A549 (cell line): Measurements from ENCODE around the gene DDX49.

Experiments used
- CHD2 ChIP-seq: fragments of 150-350 bp; IDR thresholded peaks from 2 replicates; pipeline ENCODE4 v1.6.1; 2014; ENCODE audit warnings: low read length; ENCODE audit not compliant: partially characterized antibody
- MAZ ChIP-seq: fragments of 150-350 bp; IDR thresholded peaks from 2 replicates; pipeline ENCODE4 v1.6.1; 2014; ENCODE audit warnings: antibody characterized with exemption, low read depth, low read length, borderline replicate concordance
- MYC ChIP-seq: IDR thresholded peaks from 2 replicates; pipeline ENCODE4 v1.6.1; 2012; ENCODE audit warnings: mild to moderate bottlenecking, inconsistent platforms, low read length, improper control_type of control experiment, borderline replicate concordance
- NR3C1 ChIP-seq: fragments of >200 bp; sonication (Bioruptor Twin); formaldehyde crosslinking; IDR thresholded peaks from 3 replicates; pipeline ENCODE4 v1.6.1; 2017
- RCOR1 ChIP-seq: fragments of 150-350 bp; IDR thresholded peaks from 2 replicates; pipeline ENCODE4 v1.6.1; 2014; ENCODE audit warnings: antibody characterized with exemption, low read length, low read depth
- RFX5 ChIP-seq: fragments of 450-650 bp; IDR thresholded peaks from 2 replicates; pipeline ENCODE4 v1.7.1; 2014; ENCODE audit warnings: antibody characterized with exemption, mild to moderate bottlenecking, moderate library complexity
- TP53 ChIP-seq: fragments of 250-450 bp; sonication (Bioruptor Pico); IDR thresholded peaks from 2 replicates; pipeline ENCODE4 v1.5.0; 2021; ENCODE audit warnings: mild to moderate bottlenecking, moderate library complexity
- ZNF302 ChIP-seq: fragments of 250-450 bp; sonication (Bioruptor Pico); IDR thresholded peaks from 2 replicates; pipeline ENCODE4 v1.9.0; 2021; ENCODE audit warnings: inconsistent platforms, mild to moderate bottlenecking, moderate library complexity
- TF ChIP-seq, protein P1 (sequence below): fragments of >200 bp; sonication (Bioruptor Twin); formaldehyde crosslinking; IDR thresholded peaks from 3 replicates; pipeline ENCODE4 v1.5.1; 2016
- TF ChIP-seq, protein P2 (sequence below): fragments of 450-650 bp; IDR thresholded peaks from 2 replicates; pipeline ENCODE4 v1.6.1; 2014; ENCODE audit warnings: antibody characterized with exemption

DNA sequence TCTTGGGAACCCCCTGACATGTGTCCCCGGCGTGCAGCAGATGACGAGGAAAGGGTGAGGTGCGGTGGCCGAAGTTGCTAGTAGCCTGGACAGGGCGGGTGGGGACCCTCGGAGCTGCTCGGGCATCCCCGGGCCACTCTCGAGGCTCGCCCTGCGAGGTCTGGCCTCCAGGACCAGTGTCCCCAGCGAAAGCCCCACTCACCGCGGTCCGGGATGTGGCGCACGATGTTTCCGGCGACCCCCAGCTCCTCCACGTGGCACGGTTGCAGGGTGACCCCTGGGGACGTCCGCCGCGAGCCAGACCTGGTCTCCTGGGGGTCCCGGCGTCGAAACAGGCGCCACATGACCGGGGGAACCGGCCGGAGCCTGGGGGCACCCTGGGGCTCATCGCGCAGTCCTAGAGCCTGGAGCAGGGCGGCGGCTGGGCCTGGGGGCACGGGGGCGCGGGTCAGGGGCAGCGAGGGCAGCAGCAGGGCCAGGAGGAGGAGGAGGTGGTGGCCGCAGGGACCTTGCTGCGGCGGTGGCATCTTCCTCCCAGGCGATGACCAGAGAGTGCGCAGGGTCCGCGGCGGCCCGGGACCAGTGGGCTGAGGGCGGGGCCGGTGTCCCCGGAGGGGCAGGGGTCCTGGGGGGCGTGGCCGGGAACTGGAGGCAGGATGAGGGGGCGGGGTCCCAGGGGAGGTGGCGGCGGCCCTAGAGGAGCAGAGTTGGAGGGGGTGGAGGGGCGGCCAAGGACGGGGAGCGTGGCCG is 49.6 kb upstream of the DDX49 start:
- TF ChIP-seq, protein P1, sequence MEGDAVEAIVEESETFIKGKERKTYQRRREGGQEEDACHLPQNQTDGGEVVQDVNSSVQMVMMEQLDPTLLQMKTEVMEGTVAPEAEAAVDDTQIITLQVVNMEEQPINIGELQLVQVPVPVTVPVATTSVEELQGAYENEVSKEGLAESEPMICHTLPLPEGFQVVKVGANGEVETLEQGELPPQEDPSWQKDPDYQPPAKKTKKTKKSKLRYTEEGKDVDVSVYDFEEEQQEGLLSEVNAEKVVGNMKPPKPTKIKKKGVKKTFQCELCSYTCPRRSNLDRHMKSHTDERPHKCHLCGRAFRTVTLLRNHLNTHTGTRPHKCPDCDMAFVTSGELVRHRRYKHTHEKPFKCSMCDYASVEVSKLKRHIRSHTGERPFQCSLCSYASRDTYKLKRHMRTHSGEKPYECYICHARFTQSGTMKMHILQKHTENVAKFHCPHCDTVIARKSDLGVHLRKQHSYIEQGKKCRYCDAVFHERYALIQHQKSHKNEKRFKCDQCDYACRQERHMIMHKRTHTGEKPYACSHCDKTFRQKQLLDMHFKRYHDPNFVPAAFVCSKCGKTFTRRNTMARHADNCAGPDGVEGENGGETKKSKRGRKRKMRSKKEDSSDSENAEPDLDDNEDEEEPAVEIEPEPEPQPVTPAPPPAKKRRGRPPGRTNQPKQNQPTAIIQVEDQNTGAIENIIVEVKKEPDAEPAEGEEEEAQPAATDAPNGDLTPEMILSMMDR = no peak
- TF ChIP-seq, protein P2, sequence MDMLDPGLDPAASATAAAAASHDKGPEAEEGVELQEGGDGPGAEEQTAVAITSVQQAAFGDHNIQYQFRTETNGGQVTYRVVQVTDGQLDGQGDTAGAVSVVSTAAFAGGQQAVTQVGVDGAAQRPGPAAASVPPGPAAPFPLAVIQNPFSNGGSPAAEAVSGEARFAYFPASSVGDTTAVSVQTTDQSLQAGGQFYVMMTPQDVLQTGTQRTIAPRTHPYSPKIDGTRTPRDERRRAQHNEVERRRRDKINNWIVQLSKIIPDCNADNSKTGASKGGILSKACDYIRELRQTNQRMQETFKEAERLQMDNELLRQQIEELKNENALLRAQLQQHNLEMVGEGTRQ = no peak
- TF ChIP-seq MAZ (no peak), RFX5 (no peak), MYC (no peak), ZNF302 (CRISPR knock-in tag) (no peak), TP53 (CRISPR knock-in tag) (no peak), NR3C1 (no peak), CHD2 (no peak), RCOR1 (no peak)
